Testis (tissue), 3 donors: Measurements from ENCODE around the gene GDPD5. TPM values are rescaled to one million over a fixed set of nuclear protein-coding genes. Genes with fewer than 3 reads are reported as not detected.

Source experiments
- DNase-seq: peaks from one replicate; pipeline ENCODE4 v3.0.0-alpha.2; 2019
- H3K27ac ChIP-seq, 2 donors: fragments of 200-600 bp; sonication (generic); one replicate each; pipeline ENCODE4 v1.5.1; 2019
- H3K27me3 ChIP-seq: fragments of 200-600 bp; sonication (generic); one replicate; pipeline ENCODE4 v1.5.1; 2019
- H3K36me3 ChIP-seq: fragments of 200-600 bp; sonication (generic); one replicate; pipeline ENCODE4 v1.5.1; 2017; ENCODE audit warnings: low read depth; ENCODE audit errors: missing control alignments
- H3K4me1 ChIP-seq: fragments of 200-600 bp; sonication (generic); one replicate; pipeline ENCODE4 v1.5.1; 2019
- H3K4me3 ChIP-seq, 2 donors: fragments of 200-600 bp; sonication (generic); one replicate each; pipeline ENCODE4 v1.5.1; 2017 to 2019
- H3K9me3 ChIP-seq: fragments of 200-600 bp; sonication (generic); one replicate; pipeline ENCODE4 v1.5.1; 2017
- CTCF ChIP-seq, 3 experiments: fragments of 450-650 bp in 2 of 3; fragments of 200-600 bp in 1 of 3; sonication (generic) in 1 of 3; IDR thresholded peaks; one replicate each; pipeline ENCODE4 v1.5.1; 2016 to 2019; ENCODE audit warnings: antibody characterized with exemption in 3 of 3, mild to moderate bottlenecking in 2 of 3, moderate library complexity in 1 of 3
- POLR2A ChIP-seq: fragments of 450-650 bp; IDR thresholded peaks from one replicate; pipeline ENCODE4 v1.6.1; 2017; ENCODE audit warnings: antibody characterized with exemption, mild to moderate bottlenecking, moderate library complexity
- WGBS, 2 donors: methylation state at CpG; one replicate each; pipeline ENCODE4 v1.1.5; 2018; 5-methylcytosine and 5-hydroxymethylcytosine counted together
- intact Hi-C: fragments of 100-400 bp; cut with DNase I; formaldehyde crosslinking; loops from one replicate; pipeline ENCODE4 v1.15.1; 2023; ENCODE audit warnings: low total_unique reads
- polyA plus RNA-seq: library from polyadenylated mRNA; stranded (reverse); fragments of 350-450 nt; fragmentation: Illumina TruSeq; extraction: RNeasy Lipid Tissue Mini Kit (QIAGEN cat#74804); gene quantifications from one replicate; pipeline ENCODE4 v1.2.3, GENCODE V29; 2014; ENCODE audit warnings: low read depth, low replicate concordance; ENCODE audit not compliant: insufficient read depth
- total RNA-seq, 2 donors: library from RNA; depleted of rRNA; stranded (reverse); fragments of >200 nt; gene quantifications; one replicate each; pipeline ENCODE4 v1.2.3, GENCODE V29; 2016

Gene GDPD5
- total and polyA plus RNA-seq, 3 donors from 2014 or later: 43.3 to 99.5 (median 65.8) TPM

GRCh38 chr11:75453916-75454655 lies 71.7 kb downstream of the GDPD5 start:
- TF ChIP-seq POLR2A: no peak
- no peak for TF ChIP-seq CTCF (IDR thresholded peaks at IDR 0.05)
- no peak overlapping the region for H3K4me3 ChIP-seq
- peaks cover 3% of the 10 kb centered on the region for H3K4me1 ChIP-seq
- no peak overlapping the region for H3K27ac ChIP-seq
- no peak for DNase-seq
- no peaks in the 10 kb centered on the region for H3K36me3 ChIP-seq
- H3K9me3 ChIP-seq: no peaks in the 10 kb centered on the region
- intact Hi-C loops: no loop called here
- 53 to 64% methylated on average over 9 of the region's 9 CpGs for WGBS, 2 donors
- no peaks in the 10 kb centered on the region for H3K27me3 ChIP-seq

- no peaks in the 10 kb centered on the region for H3K9me3 ChIP-seq
- H3K4me3 ChIP-seq: peak overlapping the region in 1 of 2 donors; percentile 36
- 40 to 64% methylated on average over 42 to 46 of the region's 46 CpGs for WGBS, 2 donors
- no peaks in the 10 kb centered on the region for H3K27me3 ChIP-seq
- H3K36me3 ChIP-seq: no peaks in the 10 kb centered on the region
- intact Hi-C loops: no loop called here
- peaks cover 3% of the 10 kb centered on the region for H3K4me1 ChIP-seq
- DNase-seq: peak; percentile 54
- no peak overlapping the region for H3K27ac ChIP-seq
- no peak for TF ChIP-seq POLR2A
- TF ChIP-seq CTCF (IDR thresholded peaks at IDR 0.05): peak in 2 of 3 experiments; percentile 45 to 54
These were observed 74.6 kb downstream of the GDPD5 start for GRCh38 chr11:75450826-75451821.

GRCh38 chr11:75450236-75450635 lies 75.5 kb downstream of the GDPD5 start:
- H3K36me3 ChIP-seq: no peaks in the 10 kb centered on the region
- no peak overlapping the region for H3K4me3 ChIP-seq
- H3K4me1 ChIP-seq: peaks cover 3% of the 10 kb centered on the region
- H3K27ac ChIP-seq: no peak overlapping the region
- H3K27me3 ChIP-seq: no peaks in the 10 kb centered on the region
- intact Hi-C loops: no loop called here
- H3K9me3 ChIP-seq: no peaks in the 10 kb centered on the region
- WGBS, 2 donors: 84 to 87% methylated on average over 7 of the region's 7 CpGs
- DNase-seq: no peak
- no peak for TF ChIP-seq CTCF (IDR thresholded peaks at IDR 0.05)
- TF ChIP-seq POLR2A: no peak

GRCh38 chr11:75449776-75450175 lies 76.0 kb downstream of the GDPD5 start:
- no peak for DNase-seq
- Histone ChIP-seq H3K4me1 (peaks cover 3% of the 10 kb centered on the region), H3K27me3 (no peaks in the 10 kb centered on the region), H3K4me3 (no peak overlapping the region), H3K9me3 (no peaks in the 10 kb centered on the region), H3K36me3 (no peaks in the 10 kb centered on the region), H3K27ac (no peak overlapping the region)
- 82% methylated on average over 10 to 11 of the region's 11 CpGs for WGBS, 2 donors
- intact Hi-C loops: loop anchor here (5.0 kb wide), 1 partner anchor 78 kb away; the partner anchor contains the start of gene GDPD5
- TF ChIP-seq CTCF (IDR thresholded peaks at IDR 0.05): no peak
- TF ChIP-seq POLR2A: no peak
